Measurements from ENCODE around the gene SCLT1.

The SCLT1 gene

DNA sequence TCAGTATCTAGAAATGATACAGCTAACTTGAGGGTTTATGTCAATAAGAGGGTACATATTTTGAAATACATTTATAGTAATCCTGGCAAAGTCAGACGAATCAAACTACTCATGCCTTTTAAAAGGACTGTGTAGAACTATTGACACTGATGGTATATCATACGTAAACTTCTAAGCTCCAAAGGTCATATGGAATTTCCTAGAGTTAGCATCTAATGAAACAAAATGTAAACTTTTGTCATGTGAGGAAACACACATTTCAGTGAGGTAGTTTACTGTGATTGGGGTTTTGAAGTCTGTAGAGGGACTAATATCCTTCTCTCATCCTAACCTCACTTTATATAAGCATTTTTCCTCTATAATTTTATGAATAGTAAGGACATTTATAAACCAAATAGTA is 138.4 kb downstream of the SCLT1 start:
- Histone ChIP-seq H3K9ac (ENCODE audit: low read length) (no peak overlapping the region), H3K4me2 (ENCODE audit: low read length) (no peak overlapping the region), H3K4me3 (ENCODE audit: low read length) (no peak overlapping the region), H3K9me3 (ENCODE audit: insufficient read depth, low read length) (no peaks in the 10 kb centered on the region), H2AFZ (ENCODE audit: low read depth, low read length) (no peak overlapping the region), H3K27me3 (ENCODE audit: low read depth, low read length) (no peaks in the 10 kb centered on the region), H3K27ac (ENCODE audit: low read length) (no peak overlapping the region), H3K79me2 (ENCODE audit: low read length) (no peaks in the 10 kb centered on the region), H4K20me1 (ENCODE audit: insufficient read depth, low read length) (no peaks in the 10 kb centered on the region), H3K36me3 (replicated peaks; ENCODE audit: low read depth, low read length) (peaks cover 4% of the 10 kb centered on the region), H3K4me1 (ENCODE audit: low read length) (no peaks in the 10 kb centered on the region)
- no peak for TF ChIP-seq CTCF (IDR thresholded peaks at IDR 0.05; ENCODE audit: low read depth, low read length)
- TF ChIP-seq EZH2phosphoT487 (IDR thresholded peaks at IDR 0.05; ENCODE audit: low read depth) = no peak

DNA sequence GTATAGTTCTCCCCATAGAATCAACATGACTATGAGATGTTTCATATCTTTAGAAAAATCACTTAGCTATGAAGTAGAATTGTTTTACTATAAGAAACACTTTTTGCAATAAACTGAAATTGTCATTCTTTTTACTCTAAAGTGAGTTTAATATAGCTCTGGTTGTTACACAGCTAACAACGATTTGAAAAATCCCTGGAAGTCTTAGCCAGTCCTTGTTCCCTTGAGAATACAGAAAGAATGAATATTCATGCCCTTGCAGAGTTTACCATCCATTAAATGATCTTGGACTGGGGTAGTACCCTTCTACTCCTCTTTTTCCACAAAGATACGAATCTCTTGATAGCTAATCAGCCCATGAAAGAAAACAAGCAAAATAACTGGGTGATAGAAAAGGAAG is 142.0 kb downstream of the SCLT1 start:
- no peak overlapping the region for H3K4me2 ChIP-seq (ENCODE audit: low read length)
- H3K9ac ChIP-seq (ENCODE audit: low read length) = no peak overlapping the region
- H3K27me3 ChIP-seq (ENCODE audit: low read depth, low read length) = no peaks in the 10 kb centered on the region
- H3K4me3 ChIP-seq (ENCODE audit: low read length) = no peak overlapping the region
- H3K27ac ChIP-seq (ENCODE audit: low read length) = no peak overlapping the region
- H3K4me1 ChIP-seq (ENCODE audit: low read length) = no peaks in the 10 kb centered on the region
- H2AFZ ChIP-seq (ENCODE audit: low read depth, low read length) = no peak overlapping the region
- no peaks in the 10 kb centered on the region for H3K9me3 ChIP-seq (ENCODE audit: insufficient read depth, low read length)
- H3K79me2 ChIP-seq (ENCODE audit: low read length) = no peaks in the 10 kb centered on the region
- no peaks in the 10 kb centered on the region for H4K20me1 ChIP-seq (ENCODE audit: insufficient read depth, low read length)
- TF ChIP-seq CTCF (IDR thresholded peaks at IDR 0.05; ENCODE audit: low read depth, low read length) = no peak
- no peak for TF ChIP-seq EZH2phosphoT487 (IDR thresholded peaks at IDR 0.05; ENCODE audit: low read depth)
- peaks cover 5% of the 10 kb centered on the region for H3K36me3 ChIP-seq (replicated peaks; ENCODE audit: low read depth, low read length)

DNA sequence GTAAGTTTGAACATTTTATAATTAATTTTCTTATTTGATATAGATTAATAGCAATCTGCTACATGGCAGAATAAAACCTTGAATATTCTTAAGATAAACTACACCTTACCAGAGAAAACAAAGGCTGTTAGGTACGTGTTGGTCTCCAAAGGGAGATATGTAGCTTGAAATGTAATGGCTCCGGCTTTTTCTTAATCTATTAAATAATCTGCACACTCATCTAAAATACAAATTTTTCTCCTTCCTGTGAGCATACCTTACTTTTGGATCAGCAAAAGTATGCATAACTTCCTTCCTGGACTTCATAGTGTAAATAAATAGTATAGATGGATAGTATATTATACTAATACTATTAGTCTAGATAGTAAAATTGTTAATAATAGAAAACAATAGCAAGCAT is 142.5 kb downstream of the SCLT1 start:
- Histone ChIP-seq H3K4me1 (ENCODE audit: low read length) (no peaks in the 10 kb centered on the region), H3K9me3 (ENCODE audit: insufficient read depth, low read length) (no peaks in the 10 kb centered on the region), H3K4me2 (ENCODE audit: low read length) (no peak overlapping the region), H3K4me3 (ENCODE audit: low read length) (no peak overlapping the region), H3K27ac (ENCODE audit: low read length) (no peak overlapping the region), H3K27me3 (ENCODE audit: low read depth, low read length) (no peaks in the 10 kb centered on the region), H4K20me1 (ENCODE audit: insufficient read depth, low read length) (no peaks in the 10 kb centered on the region), H3K79me2 (ENCODE audit: low read length) (no peaks in the 10 kb centered on the region), H2AFZ (ENCODE audit: low read depth, low read length) (no peak overlapping the region), H3K36me3 (replicated peaks; ENCODE audit: low read depth, low read length) (peaks cover 6% of the 10 kb centered on the region), H3K9ac (ENCODE audit: low read length) (no peak overlapping the region)
- no peak for TF ChIP-seq EZH2phosphoT487 (IDR thresholded peaks at IDR 0.05; ENCODE audit: low read depth)
- no peak for TF ChIP-seq CTCF (IDR thresholded peaks at IDR 0.05; ENCODE audit: low read depth, low read length)

DNA sequence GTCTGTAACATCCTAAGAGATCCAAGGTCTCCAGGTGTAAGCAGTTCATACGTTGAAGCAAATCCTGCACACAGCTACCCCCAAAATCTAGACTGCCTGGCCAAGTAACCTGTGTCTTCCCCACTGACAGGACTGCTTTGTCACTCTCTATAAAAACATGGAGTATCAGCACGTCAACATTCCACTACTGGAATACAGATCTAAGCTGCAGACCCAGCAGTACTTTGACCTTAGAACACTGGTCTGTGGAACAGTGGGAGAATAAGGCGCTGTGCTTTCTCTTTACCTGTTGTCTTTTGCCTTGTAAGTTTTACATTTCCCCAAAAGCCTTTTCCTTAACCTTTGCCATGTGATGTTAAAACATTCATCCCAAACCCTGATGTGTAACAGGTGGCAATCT is 146.4 kb downstream of the SCLT1 start:
- Histone ChIP-seq H3K27ac (ENCODE audit: low read length) (no peak overlapping the region), H3K4me3 (ENCODE audit: low read length) (no peak overlapping the region), H3K79me2 (ENCODE audit: low read length) (no peaks in the 10 kb centered on the region), H3K36me3 (replicated peaks; ENCODE audit: low read depth, low read length) (peaks cover 27% of the 10 kb centered on the region), H4K20me1 (ENCODE audit: insufficient read depth, low read length) (no peaks in the 10 kb centered on the region), H3K4me1 (ENCODE audit: low read length) (no peaks in the 10 kb centered on the region), H3K9me3 (ENCODE audit: insufficient read depth, low read length) (no peaks in the 10 kb centered on the region), H3K9ac (ENCODE audit: low read length) (no peak overlapping the region), H3K4me2 (ENCODE audit: low read length) (no peak overlapping the region), H2AFZ (ENCODE audit: low read depth, low read length) (no peak overlapping the region), H3K27me3 (ENCODE audit: low read depth, low read length) (no peaks in the 10 kb centered on the region)
- TF ChIP-seq EZH2phosphoT487 (IDR thresholded peaks at IDR 0.05; ENCODE audit: low read depth) (no peak), CTCF (IDR thresholded peaks at IDR 0.05; ENCODE audit: low read depth, low read length) (no peak)

Data from OCI-LY3 (cell line).